ENCODE measurements around the gene CTIF.
"Not testable (repeated sequence)": the region's sequence is repeated elsewhere in the genome, so short reads cannot be mapped to it uniquely, and the experiment has no call there.

DNA sequence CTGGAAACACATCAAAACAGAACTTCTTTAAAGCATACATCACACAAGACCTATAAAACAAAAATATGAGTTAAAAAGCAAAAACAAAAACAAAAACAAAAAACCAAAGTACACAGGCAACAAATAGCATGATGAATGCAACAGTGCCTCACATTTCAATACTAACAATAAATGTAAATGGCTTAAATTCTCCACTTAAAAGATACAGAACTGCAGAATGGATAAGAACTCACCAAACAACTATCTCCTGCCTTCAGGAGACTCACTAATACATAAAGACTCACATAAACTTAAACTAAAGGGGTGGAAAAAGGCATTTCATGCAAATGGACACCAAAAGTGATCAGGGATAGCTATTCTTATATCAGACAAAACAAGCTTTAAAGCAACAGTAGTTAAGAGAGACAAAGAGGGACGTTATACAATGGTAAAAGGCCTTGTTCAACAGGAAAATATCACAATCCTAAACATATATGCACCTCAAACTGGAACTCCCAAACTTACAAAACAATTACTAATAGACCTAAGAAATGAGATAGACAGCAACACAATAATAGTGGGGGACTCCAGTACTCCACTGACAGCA lies 31.8 kb upstream of the CTIF start:
- TF ChIP-seq, protein P1, sequence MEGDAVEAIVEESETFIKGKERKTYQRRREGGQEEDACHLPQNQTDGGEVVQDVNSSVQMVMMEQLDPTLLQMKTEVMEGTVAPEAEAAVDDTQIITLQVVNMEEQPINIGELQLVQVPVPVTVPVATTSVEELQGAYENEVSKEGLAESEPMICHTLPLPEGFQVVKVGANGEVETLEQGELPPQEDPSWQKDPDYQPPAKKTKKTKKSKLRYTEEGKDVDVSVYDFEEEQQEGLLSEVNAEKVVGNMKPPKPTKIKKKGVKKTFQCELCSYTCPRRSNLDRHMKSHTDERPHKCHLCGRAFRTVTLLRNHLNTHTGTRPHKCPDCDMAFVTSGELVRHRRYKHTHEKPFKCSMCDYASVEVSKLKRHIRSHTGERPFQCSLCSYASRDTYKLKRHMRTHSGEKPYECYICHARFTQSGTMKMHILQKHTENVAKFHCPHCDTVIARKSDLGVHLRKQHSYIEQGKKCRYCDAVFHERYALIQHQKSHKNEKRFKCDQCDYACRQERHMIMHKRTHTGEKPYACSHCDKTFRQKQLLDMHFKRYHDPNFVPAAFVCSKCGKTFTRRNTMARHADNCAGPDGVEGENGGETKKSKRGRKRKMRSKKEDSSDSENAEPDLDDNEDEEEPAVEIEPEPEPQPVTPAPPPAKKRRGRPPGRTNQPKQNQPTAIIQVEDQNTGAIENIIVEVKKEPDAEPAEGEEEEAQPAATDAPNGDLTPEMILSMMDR (conservative IDR thresholded peaks at IDR 0.05 in 1 of 2, IDR thresholded peaks at IDR 0.05 in 1 of 2; ENCODE audit: low read depth in 1 of 2, low read length in 2 of 2), result not testable (repeated sequence)
- not testable (repeated sequence) for TF ChIP-seq EZH2 (IDR thresholded peaks at IDR 0.05; ENCODE audit: low read length, missing control alignments)
